HFFc6 (cell line): ENCODE results near the gene TBXAS1. TPM values are rescaled to one million over a fixed set of nuclear protein-coding genes. Genes with fewer than 3 reads are reported as not detected.

ENCODE experiments used
- DNase-seq: peaks from one replicate; pipeline ENCODE4 v3.0.0-alpha.2; 2018
- H3K27ac Mint-ChIP-seq: 2 replicates; pipeline ENCODE4 v1.8.0; 2020; ENCODE audit warnings: mild to moderate bottlenecking, mixed read lengths
- H3K27me3 Mint-ChIP-seq: 2 replicates; pipeline ENCODE4 v1.8.0; 2021; ENCODE audit warnings: mild to moderate bottlenecking, moderate library complexity, mixed read lengths; ENCODE audit not compliant: insufficient read depth
- H3K36me3 Mint-ChIP-seq: 2 replicates; pipeline ENCODE4 v1.8.0; 2021; ENCODE audit warnings: low read depth, mixed read lengths
- H3K4me1 Mint-ChIP-seq: 2 replicates; pipeline ENCODE4 v1.8.0; 2020; ENCODE audit warnings: low read depth, mixed read lengths
- H3K4me3 Mint-ChIP-seq: 2 replicates; pipeline ENCODE4 v1.8.0; 2020; ENCODE audit warnings: mild to moderate bottlenecking, moderate library complexity, mixed read lengths
- H3K9me3 Mint-ChIP-seq: 2 replicates; pipeline ENCODE4 v1.8.0; 2020; ENCODE audit warnings: mild to moderate bottlenecking, mixed read lengths
- CTCF ChIP-seq: fragments of 200-600 bp; sonication (generic); IDR thresholded peaks from 2 replicates; pipeline ENCODE4 v1.5.0; 2021; ENCODE audit warnings: antibody characterized with exemption, mild to moderate bottlenecking
- total RNA-seq, 6 experiments: library from RNA; stranded (reverse); fragmentation: NEBNext Ultra II Directional; extraction: Animal tissue kit (Norgen Biotek cat#: 25700); gene quantifications; 2 replicates in 1 of 6; 3 replicates in 5 of 6; pipeline ENCODE4 v1.2.3, GENCODE V29; 2021

Gene TBXAS1
- total RNA-seq, 6 experiments from 2014 or later = 0.47 to 1.8 (median 1.0) TPM

- Mint-ChIP-seq H3K4me1 (no peaks in the 10 kb centered on the region), H3K36me3 (peaks cover 10% of the 10 kb centered on the region), H3K4me3 (no peak overlapping the region), H3K27me3 (peaks cover 35% of the 10 kb centered on the region), H3K9me3 (peaks cover 12% of the 10 kb centered on the region), H3K27ac (no peak overlapping the region)
- DNase-seq = no peak
- TF ChIP-seq CTCF = no peak
These were observed 11.8 kb upstream of the TBXAS1 start for GRCh38 chr7:139817249-139817648.

- Mint-ChIP-seq H3K4me1 (no peaks in the 10 kb centered on the region), H3K9me3 (peaks cover 12% of the 10 kb centered on the region), H3K27ac (no peak overlapping the region), H3K36me3 (peaks cover 10% of the 10 kb centered on the region), H3K27me3 (peaks cover 26% of the 10 kb centered on the region), H3K4me3 (no peak overlapping the region)
- TF ChIP-seq CTCF = no peak
- DNase-seq = no peak
These were observed 9.0 kb upstream of the TBXAS1 start for GRCh38 chr7:139820089-139820488.

DNA sequence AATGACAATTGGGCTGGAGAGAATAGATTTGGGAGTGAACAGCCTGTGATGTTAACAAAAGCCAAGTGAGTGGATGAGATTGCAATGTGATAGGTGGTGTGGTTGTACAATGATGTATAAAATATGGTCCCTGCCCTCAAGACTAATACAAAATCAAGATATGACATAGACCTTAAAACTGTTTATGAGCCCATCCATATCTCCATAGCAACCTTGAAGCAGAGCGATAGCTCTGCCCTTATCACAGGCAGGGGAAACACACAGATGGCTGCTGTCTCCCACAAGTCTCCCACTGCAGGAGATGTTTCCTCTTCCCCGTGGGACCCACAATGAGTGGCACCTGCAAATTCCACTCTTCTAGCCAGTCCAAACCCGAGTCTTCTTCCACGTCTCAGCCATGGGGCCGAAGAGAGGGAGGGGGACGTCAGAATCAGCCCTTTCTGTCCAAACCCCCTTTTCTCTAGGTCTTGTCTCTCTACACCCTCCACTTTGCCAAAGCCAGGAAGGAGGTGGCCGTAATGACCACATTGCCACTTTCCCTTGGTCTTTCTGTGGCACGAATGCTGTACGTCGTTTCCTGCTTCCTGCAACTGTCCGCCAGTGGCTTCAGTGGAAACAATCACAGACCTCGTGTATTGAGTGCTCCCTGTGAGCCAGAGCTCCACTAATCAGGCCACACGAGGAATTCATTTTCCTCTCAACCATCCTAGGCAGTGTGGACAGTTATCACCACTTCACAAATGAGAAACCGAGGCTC is 7.5 kb upstream of the TBXAS1 start:
- Mint-ChIP-seq H3K36me3 (peaks cover 6% of the 10 kb centered on the region), H3K27ac (no peak overlapping the region), H3K4me3 (no peak overlapping the region), H3K9me3 (peaks cover 8% of the 10 kb centered on the region; the same call in 1 of the 2 replicates), H3K4me1 (peaks cover 6% of the 10 kb centered on the region), H3K27me3 (peaks cover 17% of the 10 kb centered on the region)
- no peak for TF ChIP-seq CTCF
- DNase-seq = no peak

DNA sequence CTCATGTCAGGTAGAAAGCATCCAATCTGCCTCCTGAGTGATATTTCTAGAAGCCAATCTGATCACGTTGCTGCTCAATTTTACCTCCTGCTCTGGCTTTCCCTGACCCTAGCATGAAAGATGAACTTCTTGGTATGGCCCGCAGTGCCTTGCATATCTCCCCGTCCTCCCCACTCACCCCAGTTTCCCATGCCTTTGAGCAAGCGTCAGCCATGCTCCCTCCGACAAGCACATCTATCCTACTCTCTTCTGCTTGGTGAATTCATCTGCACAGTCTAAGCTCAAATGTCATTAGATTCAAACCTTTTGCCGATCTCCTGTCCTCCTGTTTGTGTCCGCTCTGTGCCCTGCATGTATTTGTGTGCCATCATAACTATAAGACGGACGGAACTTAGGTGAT is 6.2 kb upstream of the TBXAS1 start:
- H3K4me1 Mint-ChIP-seq = peaks cover 6% of the 10 kb centered on the region
- no peak for DNase-seq
- H3K4me3 Mint-ChIP-seq = no peak overlapping the region
- H3K9me3 Mint-ChIP-seq = no peaks in the 10 kb centered on the region
- H3K27me3 Mint-ChIP-seq = peaks cover 20% of the 10 kb centered on the region
- no peak for TF ChIP-seq CTCF
- no peaks in the 10 kb centered on the region for H3K36me3 Mint-ChIP-seq
- H3K27ac Mint-ChIP-seq = no peak overlapping the region

GRCh38 chr7:139823959-139824521 is 5.0 kb upstream of the TBXAS1 start:
- no peak for DNase-seq
- Mint-ChIP-seq H3K4me3 (no peak overlapping the region), H3K27me3 (peaks cover 23% of the 10 kb centered on the region), H3K36me3 (no peaks in the 10 kb centered on the region), H3K9me3 (no peaks in the 10 kb centered on the region), H3K4me1 (peaks cover 6% of the 10 kb centered on the region), H3K27ac (no peak overlapping the region)
- TF ChIP-seq CTCF = no peak
